ENCODE measurements around the gene AOC1. TPM values are rescaled to one million over a fixed set of nuclear protein-coding genes. Genes with fewer than 3 reads are reported as not detected.
A peak's percentile ranks its signal among the peaks of the same experiment; 100 is the strongest.

AOC1 gene
- total RNA-seq, 2 experiments from 2014 or later, result not detected

- ATAC-seq (no peak), DNase-seq (peak; percentile 38)
- CTCF ChIA-PET, result no interaction called here
- H3K4me1 Mint-ChIP-seq, result peaks cover 1% of the 10 kb centered on the region
- no peaks in the 10 kb centered on the region for H3K9me3 Mint-ChIP-seq (ENCODE audit: low read depth)
- no peak overlapping the region for H3K27ac Mint-ChIP-seq
- no peak overlapping the region for H3K4me3 Mint-ChIP-seq
- H3K36me3 Mint-ChIP-seq, result no peaks in the 10 kb centered on the region
- H3K27me3 Mint-ChIP-seq, result peaks cover 7% of the 10 kb centered on the region
Measured at GRCh38 chr7:150857276-150858055, 5.1 kb downstream of the AOC1 start.

GRCh38 chr7:150858236-150859197 is 6.2 kb downstream of the AOC1 start:
- CTCF ChIA-PET, result no interaction called here
- no peaks in the 10 kb centered on the region for H3K36me3 Mint-ChIP-seq
- no peak overlapping the region for H3K4me3 Mint-ChIP-seq
- H3K9me3 Mint-ChIP-seq (ENCODE audit: low read depth), result no peaks in the 10 kb centered on the region
- no peak for ATAC-seq
- H3K27ac Mint-ChIP-seq, result no peak overlapping the region
- peak; percentile 29 for DNase-seq
- H3K27me3 Mint-ChIP-seq, result no peaks in the 10 kb centered on the region
- H3K4me1 Mint-ChIP-seq, result no peaks in the 10 kb centered on the region

GRCh38 chr7:150860291-150860977 is 8.1 kb downstream of the AOC1 start:
- no peak for ATAC-seq
- CTCF ChIA-PET, result no interaction called here
- no peaks in the 10 kb centered on the region for H3K36me3 Mint-ChIP-seq
- peak; percentile 30 for DNase-seq
- H3K4me3 Mint-ChIP-seq, result no peak overlapping the region
- no peaks in the 10 kb centered on the region for H3K9me3 Mint-ChIP-seq (ENCODE audit: low read depth)
- H3K27ac Mint-ChIP-seq, result no peak overlapping the region
- peaks cover 10% of the 10 kb centered on the region for H3K27me3 Mint-ChIP-seq
- H3K4me1 Mint-ChIP-seq, result no peaks in the 10 kb centered on the region

GRCh38 chr7:150860978-150861295 is 8.6 kb downstream of the AOC1 start:
- no peaks in the 10 kb centered on the region for H3K9me3 Mint-ChIP-seq (ENCODE audit: low read depth)
- no peaks in the 10 kb centered on the region for H3K4me1 Mint-ChIP-seq
- no peak for ATAC-seq
- DNase-seq, result peak; percentile 27
- H3K27ac Mint-ChIP-seq, result no peak overlapping the region
- CTCF ChIA-PET, result no interaction called here
- no peak overlapping the region for H3K4me3 Mint-ChIP-seq
- H3K36me3 Mint-ChIP-seq, result no peaks in the 10 kb centered on the region
- peaks cover 14% of the 10 kb centered on the region for H3K27me3 Mint-ChIP-seq

GRCh38 chr7:150862356-150862755 is 10.0 kb downstream of the AOC1 start:
- CTCF ChIA-PET, result no interaction called here
- no peak overlapping the region for H3K4me3 Mint-ChIP-seq
- H3K9me3 Mint-ChIP-seq (ENCODE audit: low read depth), result no peaks in the 10 kb centered on the region
- ATAC-seq (no peak), DNase-seq (no peak)
- H3K27ac Mint-ChIP-seq, result no peak overlapping the region
- H3K4me1 Mint-ChIP-seq, result peaks cover 3% of the 10 kb centered on the region
- H3K36me3 Mint-ChIP-seq, result no peaks in the 10 kb centered on the region
- H3K27me3 Mint-ChIP-seq, result peaks cover 20% of the 10 kb centered on the region

- ATAC-seq (no peak), DNase-seq (no peak)
- no peak overlapping the region for H3K4me3 Mint-ChIP-seq
- H3K36me3 Mint-ChIP-seq, result no peaks in the 10 kb centered on the region
- H3K27me3 Mint-ChIP-seq, result peaks cover 32% of the 10 kb centered on the region
- CTCF ChIA-PET, result no interaction called here
- no peaks in the 10 kb centered on the region for H3K9me3 Mint-ChIP-seq (ENCODE audit: low read depth)
- peaks cover 9% of the 10 kb centered on the region for H3K4me1 Mint-ChIP-seq
- H3K27ac Mint-ChIP-seq, result no peak overlapping the region
Measured at GRCh38 chr7:150863946-150864345, 11.6 kb downstream of the AOC1 start.

- H3K9me3 Mint-ChIP-seq (ENCODE audit: low read depth), result no peaks in the 10 kb centered on the region
- CTCF ChIA-PET, result interaction anchor here (1.1 to 7.0 kb wide), 2 partner anchors 11 to 42 kb away, joined by 3 to 34 read pairs; no protein-coding TSS in a partner anchor
- H3K27ac Mint-ChIP-seq, result no peak overlapping the region
- H3K36me3 Mint-ChIP-seq, result no peaks in the 10 kb centered on the region
- H3K27me3 Mint-ChIP-seq, result peaks cover 52% of the 10 kb centered on the region
- DNase-seq (no peak), ATAC-seq (no peak)
- H3K4me3 Mint-ChIP-seq, result no peak overlapping the region
- H3K4me1 Mint-ChIP-seq, result peaks cover 9% of the 10 kb centered on the region
Measured at GRCh38 chr7:150866932-150867564, 14.7 kb downstream of the AOC1 start.

GRCh38 chr7:150867605-150868004 is 15.3 kb downstream of the AOC1 start:
- H3K9me3 Mint-ChIP-seq (ENCODE audit: low read depth), result no peaks in the 10 kb centered on the region
- peak; percentile 61 for DNase-seq
- peaks cover 53% of the 10 kb centered on the region for H3K27me3 Mint-ChIP-seq
- peaks cover 9% of the 10 kb centered on the region for H3K4me1 Mint-ChIP-seq
- no peaks in the 10 kb centered on the region for H3K36me3 Mint-ChIP-seq
- ATAC-seq, result peak; percentile 92
- CTCF ChIA-PET, result interaction anchor here (1.1 to 7.0 kb wide), 3 partner anchors 10 to 42 kb away, joined by 3 to 34 read pairs (median 10); no protein-coding TSS in a partner anchor
- no peak overlapping the region for H3K4me3 Mint-ChIP-seq
- H3K27ac Mint-ChIP-seq, result no peak overlapping the region

GRCh38 chr7:150869467-150869866 is 17.1 kb downstream of the AOC1 start:
- H3K4me3 Mint-ChIP-seq, result no peak overlapping the region
- no peaks in the 10 kb centered on the region for H3K9me3 Mint-ChIP-seq (ENCODE audit: low read depth)
- no peak for DNase-seq
- no peaks in the 10 kb centered on the region for H3K36me3 Mint-ChIP-seq
- ATAC-seq, result no peak
- CTCF ChIA-PET, result interaction anchor here (1.1 to 7.0 kb wide), 3 partner anchors 9 to 90 kb away, joined by 3 to 34 read pairs (median 10); no protein-coding TSS in a partner anchor
- no peak overlapping the region for H3K27ac Mint-ChIP-seq
- peaks cover 9% of the 10 kb centered on the region for H3K4me1 Mint-ChIP-seq
- peaks cover 60% of the 10 kb centered on the region for H3K27me3 Mint-ChIP-seq

- CTCF ChIA-PET, result no interaction called here
- no peaks in the 10 kb centered on the region for H3K9me3 Mint-ChIP-seq (ENCODE audit: low read depth)
- H3K4me3 Mint-ChIP-seq, result no peak overlapping the region
- peaks cover 9% of the 10 kb centered on the region for H3K4me1 Mint-ChIP-seq
- no peak overlapping the region for H3K27ac Mint-ChIP-seq
- ATAC-seq, result no peak
- H3K27me3 Mint-ChIP-seq, result peaks cover 64% of the 10 kb centered on the region
- no peak for DNase-seq
- H3K36me3 Mint-ChIP-seq, result no peaks in the 10 kb centered on the region
Measured at GRCh38 chr7:150871601-150872000, 19.3 kb downstream of the AOC1 start.

- H3K27ac Mint-ChIP-seq, result no peak overlapping the region
- ATAC-seq (no peak), DNase-seq (no peak)
- CTCF ChIA-PET, result interaction anchor here (1.1 to 1.7 kb wide), 2 partner anchors 9 to 24 kb away, joined by 3 to 4 read pairs; no protein-coding TSS in a partner anchor
- H3K9me3 Mint-ChIP-seq (ENCODE audit: low read depth), result peaks cover under 1% of the 10 kb centered on the region
- no peak overlapping the region for H3K4me3 Mint-ChIP-seq
- H3K36me3 Mint-ChIP-seq, result peaks cover 3% of the 10 kb centered on the region
- peaks cover 2% of the 10 kb centered on the region for H3K4me1 Mint-ChIP-seq
- peaks cover 66% of the 10 kb centered on the region for H3K27me3 Mint-ChIP-seq
Measured at GRCh38 chr7:150874401-150875198, 22.3 kb downstream of the AOC1 start.

GRCh38 chr7:150875791-150876190 is 23.5 kb downstream of the AOC1 start:
- H3K27me3 Mint-ChIP-seq, result peaks cover 65% of the 10 kb centered on the region
- no peak overlapping the region for H3K27ac Mint-ChIP-seq
- peaks cover 7% of the 10 kb centered on the region for H3K9me3 Mint-ChIP-seq (ENCODE audit: low read depth)
- ATAC-seq, result no peak
- H3K4me1 Mint-ChIP-seq, result peaks cover 2% of the 10 kb centered on the region
- no peak overlapping the region for H3K4me3 Mint-ChIP-seq
- no peak for DNase-seq
- CTCF ChIA-PET, result interaction anchor here (0.8 to 4.0 kb wide), 8 partner anchors 8 to 132 kb away, joined by 3 to 34 read pairs (median 4); no protein-coding TSS in a partner anchor
- H3K36me3 Mint-ChIP-seq, result peaks cover 8% of the 10 kb centered on the region
